Activated CD4-positive, alpha-beta T cell treated with anti-CD3 and anti-CD28 coated beads, Interleukin-2, amount 50 U/mL, for 24 hours (primary cell): ENCODE measurements around the gene CACNG4.
"Not testable (repeated sequence)": the region's sequence is repeated elsewhere in the genome, so short reads cannot be mapped to it uniquely, and the experiment has no call there.

Source experiments
- DNase-seq, 2 donors: peaks; one replicate each; pipeline ENCODE4 v3.0.0-alpha.2; 2020; ENCODE audit warnings: low read depth in 1 of 2, low spot score in 1 of 2

CACNG4 gene

GRCh38 chr17:66963521-66963908, 992 bp upstream of the CACNG4 start:
- DNase-seq: no peak

DNA sequence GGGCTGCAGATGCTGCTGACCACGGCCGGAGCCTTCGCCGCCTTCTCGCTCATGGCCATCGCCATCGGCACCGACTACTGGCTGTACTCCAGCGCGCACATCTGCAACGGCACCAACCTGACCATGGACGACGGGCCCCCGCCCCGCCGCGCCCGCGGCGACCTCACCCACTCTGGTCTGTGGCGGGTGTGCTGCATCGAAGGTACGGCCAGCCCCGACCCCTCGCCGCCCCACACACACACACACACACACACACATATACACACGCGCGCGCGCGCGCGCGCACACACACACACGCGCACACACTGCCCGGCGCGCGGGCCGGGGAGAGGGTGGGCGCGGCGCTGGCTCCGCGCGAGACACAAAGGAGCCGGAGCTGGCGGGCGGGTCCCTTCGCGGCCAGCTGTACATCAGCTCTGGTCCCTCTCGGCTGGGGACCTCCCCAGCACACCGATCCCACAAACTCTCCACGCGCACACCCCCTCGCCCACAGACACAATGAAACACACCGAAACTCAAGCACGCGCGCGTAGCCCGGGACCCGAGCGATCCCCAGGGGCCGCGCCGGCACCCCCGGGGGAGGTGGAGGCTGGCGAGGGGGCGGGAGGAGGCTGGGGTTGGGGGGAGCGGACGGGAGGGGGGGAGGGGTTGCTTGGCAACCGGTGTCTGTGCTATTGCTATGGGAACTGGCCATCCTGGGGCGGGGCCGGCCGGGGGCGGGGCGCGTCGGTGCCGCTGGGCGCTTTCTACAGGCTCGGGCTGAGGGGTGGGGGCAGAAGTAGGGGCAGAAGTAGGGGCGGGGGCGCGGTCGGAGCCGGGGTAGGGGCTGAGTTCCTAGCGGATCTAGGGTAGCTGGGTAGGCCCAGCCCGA, 658 bp downstream of the CACNG4 start:
- no peak for DNase-seq

GRCh38 chr17:66965801-66966262, 1.3 kb downstream of the CACNG4 start:
- DNase-seq: no peak

GRCh38 chr17:66966298-66966697, 1.8 kb downstream of the CACNG4 start:
- DNase-seq: no peak

GRCh38 chr17:66966704-66967418, 2.4 kb downstream of the CACNG4 start:
- no peak for DNase-seq

DNA sequence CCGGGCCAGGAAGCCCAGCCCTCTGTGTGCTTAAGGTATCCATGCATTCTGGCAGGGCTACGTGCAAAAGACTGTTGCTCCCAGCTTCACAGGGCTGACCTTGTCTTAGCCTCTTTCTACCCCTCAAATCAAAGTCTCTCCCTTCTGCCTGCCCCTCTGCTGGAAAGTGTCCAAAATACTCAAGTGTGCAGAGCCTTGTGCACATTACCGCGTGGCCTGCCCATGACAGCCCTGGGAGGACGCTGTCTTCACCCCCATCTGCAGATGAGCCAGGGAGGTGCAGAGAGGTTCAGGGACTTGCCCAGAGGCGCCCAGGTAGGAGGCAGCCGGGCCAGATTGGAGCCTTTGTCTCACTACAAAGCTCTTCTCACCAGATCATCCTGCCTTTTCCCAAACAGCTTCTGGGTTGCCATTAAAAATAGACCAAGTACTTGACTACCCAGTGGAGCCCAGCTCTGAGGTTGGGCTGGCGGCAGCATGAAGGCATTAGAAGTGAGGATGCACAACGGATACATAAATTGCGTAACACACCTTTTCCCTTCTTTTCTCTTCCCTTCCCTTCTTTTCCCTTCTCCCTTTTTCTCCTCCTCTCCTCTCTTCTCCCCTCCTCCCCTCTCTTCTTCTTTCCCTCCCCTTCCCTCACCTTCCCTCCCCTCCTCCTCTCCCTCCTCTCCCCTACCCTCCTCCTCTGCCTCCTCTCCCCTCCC, 3.5 kb downstream of the CACNG4 start:
- DNase-seq: no peak

GRCh38 chr17:66968916-66969315, 4.4 kb downstream of the CACNG4 start:
- no peak for DNase-seq

DNA sequence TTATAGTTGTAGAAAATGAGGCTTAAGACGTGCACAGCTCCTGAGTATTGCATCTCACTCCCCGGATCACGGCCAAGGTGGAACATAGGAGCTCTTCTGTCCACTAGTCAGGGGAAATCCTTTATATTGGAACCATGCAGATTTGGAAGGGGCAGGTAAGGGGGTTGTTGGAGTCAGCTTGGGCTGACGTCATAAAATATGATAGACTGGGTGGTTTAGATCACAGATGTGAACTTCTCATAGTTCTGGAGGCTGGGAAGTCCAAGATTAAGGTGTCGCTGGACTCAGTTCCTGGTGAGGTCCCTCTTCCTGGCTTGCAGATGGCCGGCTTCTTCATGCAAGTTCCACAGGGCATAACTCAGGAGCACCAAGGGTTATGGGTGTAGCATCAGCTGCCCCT, 5.6 kb downstream of the CACNG4 start:
- no peak for DNase-seq

GRCh38 chr17:66970797-66971196, 6.3 kb downstream of the CACNG4 start:
- no peak for DNase-seq

GRCh38 chr17:66971264-66971663, 6.8 kb downstream of the CACNG4 start:
- DNase-seq: no peak

DNA sequence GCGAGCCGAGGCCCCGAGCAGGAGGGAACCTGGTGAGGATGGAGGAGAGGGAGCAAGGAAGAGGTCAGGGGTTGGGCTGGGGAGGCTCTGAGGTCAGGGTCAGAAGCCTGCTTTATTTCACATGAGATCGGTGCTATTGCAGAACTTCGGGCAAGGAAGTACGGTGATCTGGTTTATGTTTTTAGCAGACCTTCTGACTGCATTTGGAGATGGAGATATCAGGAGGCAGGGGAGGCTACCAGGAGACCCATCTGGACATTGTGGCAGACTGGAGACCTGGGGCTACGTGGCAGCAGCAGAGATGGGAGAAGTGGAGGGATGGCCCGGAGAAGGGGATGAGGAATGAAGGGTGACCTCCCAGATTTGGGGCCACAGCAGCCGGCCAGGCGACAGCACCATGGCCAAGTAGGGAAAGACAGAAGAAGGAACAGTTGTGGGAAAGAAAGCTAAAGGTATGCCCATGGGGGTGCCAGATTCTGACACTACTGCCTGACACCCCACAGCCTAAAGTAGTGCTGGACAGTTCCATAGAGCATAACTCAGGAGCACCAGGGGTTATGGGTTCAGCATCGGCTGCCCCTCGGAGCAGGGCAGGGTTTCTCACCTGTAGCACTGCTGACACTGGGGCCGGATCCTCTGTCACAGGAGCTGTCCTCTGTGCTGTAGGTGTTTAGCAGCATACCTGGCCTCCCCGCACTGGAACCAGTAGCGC, 7.4 kb downstream of the CACNG4 start:
- DNase-seq: no peak

- not testable (repeated sequence) for DNase-seq
Measured at GRCh38 chr17:66972442-66972830, 7.9 kb downstream of the CACNG4 start.

GRCh38 chr17:66975188-66975587, 10.7 kb downstream of the CACNG4 start:
- no peak for DNase-seq

DNA sequence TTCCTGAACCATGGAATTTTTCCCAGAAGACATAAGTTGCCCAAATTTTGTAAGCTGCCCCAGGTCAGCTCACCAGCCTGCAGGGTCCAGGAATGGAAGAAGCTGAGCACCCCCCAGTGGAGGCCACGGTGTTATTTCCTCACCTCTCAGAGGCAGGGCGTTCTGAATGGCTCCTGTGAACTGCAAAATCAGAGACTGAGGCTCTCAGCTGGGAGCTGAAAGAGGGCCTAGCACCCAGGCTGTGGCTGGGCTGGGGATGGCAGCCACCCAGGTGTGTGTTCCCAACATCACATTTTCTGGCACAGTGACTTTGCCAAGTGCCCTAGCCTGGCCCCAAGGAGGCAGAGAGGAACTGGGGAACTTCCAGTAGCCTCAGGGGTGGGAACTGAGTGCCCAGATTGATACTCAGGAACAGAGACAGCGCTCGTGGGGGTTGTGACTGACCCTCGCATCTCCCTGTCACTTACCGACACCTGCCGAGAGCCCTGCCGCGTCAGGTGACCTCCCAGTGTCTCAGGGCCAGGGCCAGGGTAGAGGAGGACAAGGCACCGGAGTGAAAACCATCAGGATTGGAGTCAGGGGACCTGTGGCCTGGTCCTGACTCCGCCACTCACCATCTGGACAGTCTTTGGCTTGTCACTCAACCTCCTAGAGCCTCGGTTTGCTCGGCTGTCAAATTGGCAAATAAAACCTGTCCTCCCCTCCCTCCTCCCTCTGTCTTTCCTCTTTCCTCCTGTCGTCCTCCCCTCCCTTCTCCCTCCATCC, 11.3 kb downstream of the CACNG4 start:
- DNase-seq: no peak

DNA sequence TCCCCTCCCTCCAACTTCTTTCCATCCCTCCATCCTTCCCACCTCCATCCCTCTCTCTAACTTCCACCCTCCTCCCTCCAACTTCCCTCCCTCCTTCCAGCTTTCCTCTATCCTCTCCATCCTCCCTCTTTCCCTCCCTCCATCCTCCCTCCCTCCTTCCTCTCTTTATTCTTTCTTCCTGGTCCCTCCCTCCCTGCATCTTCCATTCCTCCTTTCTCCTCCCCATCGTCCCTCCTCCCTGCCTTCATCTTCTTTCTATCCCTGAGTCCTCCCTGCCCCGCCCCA, 11.8 kb downstream of the CACNG4 start:
- DNase-seq: no peak

- no peak for DNase-seq
Measured at GRCh38 chr17:66976781-66977201, 12.3 kb downstream of the CACNG4 start.

DNA sequence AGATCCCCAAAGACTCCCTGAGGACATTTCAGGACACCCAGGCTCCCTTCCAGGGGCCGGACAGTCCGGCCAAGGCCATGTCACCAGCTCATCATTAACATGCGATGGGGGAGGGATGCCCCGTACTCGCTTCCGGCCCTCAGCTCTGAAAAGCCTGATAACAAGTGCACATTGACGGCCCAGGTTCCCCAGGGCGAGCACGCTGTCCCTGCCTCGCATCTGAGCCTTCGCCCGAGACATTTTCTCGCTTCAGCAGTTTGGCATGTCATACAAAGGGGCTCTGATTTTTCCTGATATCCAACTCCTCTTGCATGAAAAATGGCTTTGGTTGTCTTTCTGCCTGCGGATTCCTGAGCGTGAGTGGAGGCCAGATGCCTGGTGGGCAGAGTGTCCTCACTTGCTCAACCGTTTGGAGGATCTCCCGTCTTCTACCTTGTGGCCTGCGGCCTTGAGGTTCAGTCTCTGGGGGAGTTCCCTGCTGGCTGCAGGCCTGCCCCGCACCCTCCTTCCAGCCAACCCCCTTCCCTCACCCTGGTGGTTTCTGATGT, 14.1 kb downstream of the CACNG4 start:
- no peak for DNase-seq

DNA sequence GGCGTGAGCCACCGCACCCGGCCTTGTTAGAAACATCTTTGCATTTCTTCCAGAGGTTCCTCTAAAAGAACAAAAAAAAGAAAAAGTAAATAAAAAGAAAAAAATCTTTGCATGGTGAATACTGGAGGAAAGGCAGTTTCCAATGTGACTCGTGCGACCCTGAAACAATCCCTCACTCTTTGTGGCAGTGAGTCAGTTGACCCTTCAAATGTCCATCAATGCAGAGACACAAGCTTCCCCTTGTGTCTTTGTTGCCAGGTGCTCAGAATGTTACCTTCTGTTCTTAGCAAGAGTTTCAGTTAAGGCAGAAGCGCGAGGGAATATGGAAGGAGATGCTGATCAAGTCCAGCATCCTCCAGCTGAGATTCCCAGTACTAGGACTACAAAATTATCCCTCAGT, 16.4 kb downstream of the CACNG4 start:
- DNase-seq: no peak

DNA sequence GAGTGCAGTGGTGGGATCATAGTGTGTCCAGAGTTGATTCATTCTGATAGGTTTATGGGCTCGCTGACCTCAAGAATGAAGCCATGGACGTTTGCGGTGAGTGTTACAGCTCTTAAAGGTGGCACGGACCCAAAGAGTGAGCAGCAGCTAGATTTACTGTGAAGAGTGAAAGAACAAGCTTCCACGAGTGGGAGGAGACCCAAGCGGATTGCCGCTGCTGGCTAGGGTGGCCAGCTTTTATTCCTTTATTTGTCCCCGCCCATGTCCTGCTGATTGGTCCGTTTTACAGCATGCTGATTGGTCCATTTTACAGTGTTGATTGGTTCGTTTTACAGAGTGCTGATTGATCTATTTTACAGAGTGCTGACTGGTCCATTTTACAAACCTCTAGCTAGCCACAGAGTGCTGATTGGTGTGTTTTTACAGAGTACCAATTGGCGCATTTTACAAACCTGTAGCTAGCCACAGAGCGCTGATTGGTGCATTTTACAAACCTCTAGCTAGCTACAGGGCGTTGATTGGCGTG, 17.5 kb downstream of the CACNG4 start:
- DNase-seq: no peak

DNA sequence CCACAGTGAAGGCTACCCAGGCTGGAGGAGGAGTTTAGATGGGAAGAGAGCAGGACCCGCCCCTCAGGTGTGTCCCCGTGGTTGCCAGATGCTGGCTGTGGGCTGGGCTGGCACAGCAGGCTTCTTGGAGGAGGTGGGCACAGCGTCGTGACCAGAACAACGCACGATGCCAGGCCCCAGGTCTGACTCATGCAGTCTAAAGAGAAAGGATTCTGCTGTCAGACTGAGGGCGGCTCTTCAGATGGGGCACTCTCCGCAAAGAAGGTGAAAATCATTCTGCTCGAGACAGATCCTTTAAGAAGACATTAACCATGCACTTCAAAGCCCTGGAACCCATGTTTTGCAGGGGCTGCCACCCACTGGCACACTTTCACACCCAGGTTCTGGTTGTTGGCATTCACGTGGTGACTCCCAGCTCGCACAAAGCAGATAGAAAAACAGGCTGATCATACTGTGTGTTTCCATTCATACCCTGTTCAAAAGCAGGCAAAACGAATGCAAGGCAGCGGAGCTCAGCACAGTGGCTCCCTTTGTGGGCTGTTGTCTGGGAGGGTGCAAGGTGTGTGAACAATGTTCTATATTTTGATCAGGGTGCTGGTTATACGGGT, 19.0 kb downstream of the CACNG4 start:
- DNase-seq: no peak
